GM21619 (cell line): ENCODE measurements around the gene GRIA3.
A peak's percentile ranks its signal among the peaks of the same experiment; 100 is the strongest.
"Not testable (repeated sequence)": the region's sequence is repeated elsewhere in the genome, so short reads cannot be mapped to it uniquely, and the experiment has no call there.

Source experiments
- ATAC-seq: cut with Tn5 transposase; IDR thresholded peaks from one replicate; pipeline ENCODE4 v1.9.1; 2021; ENCODE audit not compliant: unreplicated experiment

Gene GRIA3

DNA sequence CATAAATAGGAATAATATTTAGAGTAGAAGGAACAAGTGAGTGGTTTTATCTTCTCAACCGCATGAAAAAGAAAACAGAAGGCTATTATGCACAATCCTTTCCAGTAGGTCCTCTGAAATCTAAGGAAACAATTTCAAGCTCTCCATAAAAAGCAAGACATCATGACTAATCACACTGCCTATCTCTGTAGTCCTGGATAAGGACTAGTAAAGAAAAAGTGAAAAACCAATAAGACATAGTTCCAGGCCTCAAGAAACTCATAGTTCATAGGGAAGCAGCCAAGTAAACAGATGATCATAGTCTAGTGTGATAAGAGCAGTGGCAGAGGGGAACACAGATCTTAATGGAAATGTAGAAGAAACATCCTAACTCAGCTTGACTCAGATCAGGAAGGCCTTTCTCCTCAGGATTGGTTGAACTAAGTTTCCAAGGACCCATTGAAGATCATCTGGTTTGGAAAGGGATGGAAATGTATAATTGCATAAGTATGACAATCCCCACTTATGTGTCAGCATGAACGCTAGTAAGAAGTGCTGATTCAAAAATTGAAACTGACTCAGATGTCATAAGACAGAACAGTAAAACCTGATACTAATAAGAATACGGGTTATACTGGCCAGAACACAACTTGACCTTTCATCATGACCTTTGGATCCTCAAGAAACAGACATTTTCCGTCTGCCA is 155.3 kb downstream of the GRIA3 start:
- ATAC-seq, result peak; percentile 66

DNA sequence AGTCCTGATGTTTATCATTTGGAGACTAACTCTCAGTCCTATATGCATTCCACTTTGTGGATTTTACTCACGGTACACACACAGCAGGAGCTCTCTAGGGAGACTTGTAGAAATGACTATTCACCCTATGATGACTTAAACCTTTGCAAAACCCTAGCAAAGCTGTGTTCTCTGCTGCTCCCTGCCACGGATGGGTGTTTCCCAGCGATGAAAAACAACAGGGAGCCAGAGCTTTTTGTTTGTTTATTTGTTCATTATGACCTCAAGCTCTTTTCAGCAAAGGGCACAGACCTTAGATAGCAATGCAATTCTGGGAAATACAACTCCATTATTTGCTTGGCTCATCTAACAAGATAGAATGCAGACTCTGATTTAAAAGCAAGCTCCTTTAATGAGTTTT is 156.6 kb downstream of the GRIA3 start:
- ATAC-seq, result no peak

DNA sequence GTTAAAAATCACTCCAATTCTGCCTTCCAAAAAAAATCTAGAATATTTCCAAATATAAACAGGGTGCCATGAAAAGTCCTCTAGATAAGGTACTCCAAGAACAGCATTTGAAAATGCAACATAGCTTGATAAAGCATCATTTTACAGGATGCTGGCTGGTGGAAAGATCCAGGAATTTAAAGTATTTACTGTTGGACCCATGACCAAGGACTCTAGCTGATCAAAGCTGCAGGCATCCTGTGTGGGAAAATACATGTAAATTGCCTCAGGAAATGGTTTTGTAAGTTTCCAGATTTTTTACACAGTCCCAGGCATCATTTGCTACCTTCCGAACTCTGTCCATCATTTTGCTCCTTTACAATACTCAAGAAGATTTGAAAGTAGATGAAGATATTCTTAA is 164.4 kb downstream of the GRIA3 start:
- no peak for ATAC-seq

DNA sequence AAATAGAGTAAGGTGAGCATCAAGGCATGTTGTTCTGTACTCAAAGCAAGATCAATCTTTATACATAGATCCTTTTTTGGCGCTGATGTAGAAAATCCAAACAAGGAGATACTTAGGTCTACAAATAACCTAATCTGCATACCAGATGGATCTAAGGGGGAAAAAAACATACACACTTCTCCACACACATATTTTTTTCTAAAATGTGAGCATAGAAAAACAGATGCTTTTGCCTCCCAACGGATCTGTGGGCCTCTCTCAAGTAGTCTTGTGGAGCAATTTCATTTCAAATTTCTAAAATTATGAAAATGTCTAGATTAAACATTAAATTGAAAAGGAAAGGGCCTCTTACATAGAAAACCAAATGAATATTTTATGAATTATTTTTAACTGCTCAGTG is 166.1 kb downstream of the GRIA3 start:
- no peak for ATAC-seq

DNA sequence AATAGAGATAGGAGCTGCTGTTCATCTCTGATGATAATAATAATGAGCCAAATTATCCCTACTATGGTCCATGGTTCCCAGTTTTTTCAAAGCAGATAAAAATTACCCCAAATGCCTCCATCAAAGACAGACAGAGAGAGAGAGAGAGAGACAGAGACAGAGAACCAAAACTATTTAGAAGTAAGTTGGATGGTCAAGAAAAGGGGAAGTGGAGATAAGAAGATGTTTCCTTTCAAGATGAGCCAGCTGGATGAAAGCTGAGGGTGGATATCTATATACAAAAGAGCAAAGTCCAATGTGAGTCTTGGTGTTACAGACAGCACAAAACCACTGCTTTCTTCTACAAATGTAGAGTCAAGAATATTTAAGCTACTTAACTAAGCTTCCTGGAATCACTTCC is 173.9 kb downstream of the GRIA3 start:
- peak; percentile 96 for ATAC-seq

DNA sequence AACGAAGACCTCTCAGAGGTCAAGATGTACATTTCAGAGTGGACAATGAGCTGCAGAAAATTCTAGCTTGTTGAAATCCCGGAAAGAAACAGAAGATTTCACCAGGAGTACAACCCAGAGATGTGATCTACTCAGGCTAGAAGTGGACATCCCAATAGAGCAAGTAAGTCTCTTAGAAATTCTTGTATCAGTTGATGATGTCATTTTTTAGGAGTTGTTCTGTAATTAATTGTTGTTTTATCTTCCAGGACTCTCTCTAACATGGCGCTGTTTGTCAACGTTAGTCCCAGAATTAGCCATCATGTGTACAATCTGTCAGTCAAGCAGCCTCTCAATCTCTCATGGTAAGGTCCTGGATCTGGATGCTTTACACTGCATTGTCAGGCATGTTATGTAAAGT is 174.4 kb downstream of the GRIA3 start:
- ATAC-seq, result no peak

DNA sequence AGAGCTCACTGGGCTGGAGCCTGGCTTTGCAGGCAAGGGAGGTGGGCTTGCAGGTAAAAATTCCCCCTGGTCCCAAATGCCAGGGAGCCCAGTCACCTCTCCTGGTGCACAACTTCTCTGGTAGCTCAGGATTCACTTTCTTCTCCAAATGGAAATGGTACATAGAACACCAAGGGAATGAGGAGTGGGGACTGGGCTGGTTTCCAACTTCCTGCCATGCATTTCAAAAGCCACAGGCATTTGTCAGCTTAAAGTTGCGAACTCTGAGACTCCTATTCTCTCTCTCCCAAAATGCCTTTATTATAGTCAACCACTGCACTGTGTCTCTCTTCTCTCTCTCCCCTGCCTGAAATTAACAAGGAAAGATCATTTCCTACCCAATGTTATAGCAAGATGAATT is 177.3 kb downstream of the GRIA3 start:
- no peak for ATAC-seq

DNA sequence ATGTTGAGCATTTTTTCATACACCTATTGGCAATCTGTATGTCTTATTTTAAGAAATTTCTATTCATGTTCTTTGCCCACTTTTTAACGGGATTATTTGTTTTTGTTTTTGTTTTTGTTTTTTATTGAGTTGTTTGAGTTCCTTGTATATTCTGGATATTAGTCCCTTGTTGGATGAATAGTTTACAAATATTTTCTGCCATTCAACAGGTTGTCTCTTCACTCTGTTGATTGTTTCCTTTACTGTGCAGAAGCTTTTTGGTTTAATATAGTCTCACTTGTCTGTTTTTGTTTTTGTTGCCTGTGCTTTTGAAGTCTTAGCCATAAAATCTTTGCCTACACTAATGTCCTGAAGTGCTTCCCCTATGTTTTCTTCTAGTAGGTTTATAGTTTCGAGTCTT is 202.1 kb downstream of the GRIA3 start:
- not testable (repeated sequence) for ATAC-seq

DNA sequence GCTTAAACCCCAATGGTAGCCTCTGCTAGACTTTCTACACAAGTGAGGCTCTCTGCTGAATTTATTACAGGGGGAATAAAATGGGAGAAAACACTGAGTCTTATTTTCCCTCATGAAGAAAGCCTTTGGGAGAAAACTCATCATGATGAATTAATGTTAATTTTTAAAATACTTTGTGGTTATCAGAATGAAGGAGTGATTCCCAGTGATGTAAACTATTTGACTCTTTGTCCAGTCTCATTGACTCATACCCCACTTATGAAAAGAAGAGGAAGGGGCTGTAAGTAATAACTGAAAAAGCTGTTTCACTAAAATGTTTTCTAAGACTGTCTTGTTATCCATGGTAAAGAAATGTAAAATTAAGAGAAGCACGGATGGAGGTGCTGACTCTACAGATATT is 208.8 kb downstream of the GRIA3 start:
- ATAC-seq, result no peak

DNA sequence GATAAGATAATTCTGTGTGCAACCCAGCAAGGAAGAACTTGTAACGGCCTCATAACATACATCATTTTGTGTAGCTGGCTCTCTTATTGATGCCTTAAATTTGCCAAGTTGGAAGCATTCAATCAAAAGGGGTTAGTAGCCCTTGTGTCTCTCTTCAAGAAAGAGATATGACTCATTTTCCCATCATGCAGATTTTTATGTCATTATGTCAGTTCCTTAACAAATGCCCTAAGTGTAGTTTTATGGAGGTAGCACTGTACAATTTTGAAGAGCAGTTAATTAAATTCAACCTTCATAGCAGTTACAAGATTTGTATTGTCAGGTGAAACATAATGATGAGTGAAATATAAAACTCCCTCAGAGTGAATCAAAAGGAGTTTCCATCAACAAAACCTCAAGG is 215.6 kb downstream of the GRIA3 start:
- ATAC-seq, result no peak

DNA sequence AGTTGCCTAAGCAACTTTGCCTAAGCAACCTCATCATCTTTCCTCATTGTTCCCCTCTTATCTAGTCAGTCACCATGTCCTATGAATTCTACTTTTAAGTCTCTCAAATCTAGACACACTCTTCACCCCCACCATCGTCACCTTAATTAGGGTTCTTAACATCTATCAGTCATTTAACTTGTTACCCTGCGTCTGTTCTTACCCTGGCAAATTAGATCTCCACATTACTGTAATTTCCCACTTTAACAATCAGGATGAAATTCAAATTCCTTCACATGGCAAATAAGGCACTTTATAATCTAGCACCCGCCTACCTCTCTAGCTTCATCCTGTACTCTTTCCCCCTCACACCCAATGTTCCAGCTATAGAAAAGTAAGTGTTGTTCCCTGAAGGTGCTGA is 221.2 kb downstream of the GRIA3 start:
- no peak for ATAC-seq

DNA sequence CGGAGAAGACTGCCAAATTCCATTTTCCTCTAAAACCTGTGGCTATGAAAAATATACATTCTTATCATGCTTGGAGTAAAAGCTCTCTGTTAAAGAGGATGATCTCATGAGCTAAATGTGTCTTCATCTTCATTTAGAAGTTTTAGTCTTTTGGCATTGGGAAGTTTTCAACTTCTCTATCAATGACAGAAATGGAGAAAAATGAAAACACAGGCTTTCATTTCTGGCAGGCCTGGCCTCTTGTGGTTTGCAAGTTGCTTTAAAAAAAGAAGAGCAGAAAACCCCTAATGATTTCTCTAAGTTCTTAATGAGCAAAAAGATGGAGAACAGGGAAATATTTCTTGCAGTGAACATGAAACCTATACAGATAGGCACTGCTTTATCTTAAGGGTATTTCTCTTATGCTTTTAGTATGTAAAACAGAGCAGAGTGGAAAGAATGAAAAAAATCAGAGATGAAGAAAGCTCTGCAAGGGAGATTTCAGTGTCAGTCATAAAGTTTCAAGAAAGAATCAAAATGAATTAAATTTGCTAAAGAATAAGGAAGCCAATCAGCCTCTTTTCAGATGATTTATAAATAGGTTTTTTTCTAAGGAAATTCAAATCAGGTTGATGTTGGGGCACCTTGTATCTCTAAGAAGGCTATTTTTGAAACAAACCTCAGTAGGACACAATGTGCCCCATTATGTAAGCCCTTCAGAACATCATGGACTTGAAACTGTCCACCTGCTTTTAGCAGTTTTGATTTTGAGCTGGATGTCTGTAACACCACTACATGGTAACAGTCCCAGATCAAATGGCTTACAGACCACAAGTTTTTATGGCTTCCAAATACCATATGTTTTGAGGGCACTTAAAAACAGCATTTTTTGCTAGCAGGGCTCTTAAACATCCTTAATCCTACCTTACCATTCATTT is 225.0 kb downstream of the GRIA3 start:
- peak; percentile 38 for ATAC-seq

DNA sequence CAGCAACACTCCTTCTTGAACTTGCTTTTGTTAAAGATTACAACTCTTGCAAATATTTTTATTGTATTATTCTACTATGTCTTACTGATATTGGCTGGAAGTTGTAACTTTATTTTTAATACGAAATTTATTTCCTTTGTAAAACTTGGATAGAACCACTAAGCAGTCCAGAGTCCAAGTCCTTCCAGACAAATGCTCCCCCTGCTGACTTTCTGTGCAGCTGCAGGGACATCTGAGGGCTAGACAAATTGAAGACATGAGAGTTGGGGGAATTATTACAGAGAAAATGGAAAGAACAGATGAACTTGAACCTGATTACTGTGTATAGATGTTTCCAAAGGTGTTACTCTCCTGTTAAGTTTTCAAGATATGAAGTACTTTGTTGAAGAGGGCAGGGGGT is 238.8 kb downstream of the GRIA3 start:
- no peak for ATAC-seq

DNA sequence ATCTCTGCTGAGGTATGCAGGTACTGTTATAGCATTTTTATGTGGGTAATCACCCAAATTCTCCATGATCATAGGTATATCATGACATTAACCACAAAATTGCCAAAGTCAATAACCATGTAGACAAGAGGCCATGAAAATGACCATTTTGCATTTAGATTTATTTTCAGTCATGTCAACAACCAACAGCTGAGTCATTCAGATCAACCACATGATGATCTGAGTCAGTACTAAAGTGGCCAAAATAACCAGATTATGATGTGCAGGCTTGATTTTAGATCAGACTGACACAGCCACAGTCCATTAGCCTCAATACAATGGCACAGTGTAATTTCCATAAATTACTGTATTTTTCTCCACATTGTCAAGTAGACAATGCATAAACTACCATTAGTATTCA is 240.5 kb downstream of the GRIA3 start:
- ATAC-seq, result peak; percentile 98

DNA sequence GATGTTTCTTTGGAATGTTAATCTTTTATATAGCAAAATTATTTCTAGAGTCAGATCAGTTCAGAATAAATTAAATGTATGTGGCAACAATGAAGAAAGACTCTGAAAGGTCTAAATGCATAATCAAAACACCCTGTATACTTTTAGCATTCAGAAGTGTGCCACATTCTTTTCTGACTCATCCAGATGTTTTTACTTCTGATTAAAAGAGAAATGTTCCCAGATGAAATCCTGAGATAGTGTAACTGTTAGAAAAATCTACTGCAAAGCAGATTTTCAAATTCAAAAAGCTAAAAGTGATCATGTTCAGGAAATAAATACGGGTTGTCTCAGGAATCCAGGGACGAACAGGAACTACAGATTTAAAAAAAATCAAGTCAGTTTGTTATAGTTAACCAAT is 241.4 kb downstream of the GRIA3 start:
- no peak for ATAC-seq

DNA sequence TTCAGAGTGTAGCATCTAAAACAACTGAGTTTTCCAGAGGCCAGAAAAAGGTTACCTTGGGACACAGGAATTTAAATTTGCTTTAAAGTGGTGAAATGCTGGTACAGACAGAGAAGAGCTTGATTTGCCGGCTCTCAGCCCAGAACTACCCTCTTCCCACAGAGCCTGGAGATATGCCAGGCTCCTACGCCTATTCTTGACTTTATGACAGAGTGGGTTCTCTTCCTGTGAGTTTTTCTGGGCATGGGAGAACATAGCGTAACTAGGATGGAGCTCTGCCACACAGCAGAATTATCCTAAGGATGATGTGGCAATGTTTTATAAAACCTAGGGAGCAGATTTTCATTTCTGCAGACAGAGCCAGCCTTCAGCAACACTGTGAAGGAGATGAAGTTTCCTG is 241.8 kb downstream of the GRIA3 start:
- no peak for ATAC-seq

DNA sequence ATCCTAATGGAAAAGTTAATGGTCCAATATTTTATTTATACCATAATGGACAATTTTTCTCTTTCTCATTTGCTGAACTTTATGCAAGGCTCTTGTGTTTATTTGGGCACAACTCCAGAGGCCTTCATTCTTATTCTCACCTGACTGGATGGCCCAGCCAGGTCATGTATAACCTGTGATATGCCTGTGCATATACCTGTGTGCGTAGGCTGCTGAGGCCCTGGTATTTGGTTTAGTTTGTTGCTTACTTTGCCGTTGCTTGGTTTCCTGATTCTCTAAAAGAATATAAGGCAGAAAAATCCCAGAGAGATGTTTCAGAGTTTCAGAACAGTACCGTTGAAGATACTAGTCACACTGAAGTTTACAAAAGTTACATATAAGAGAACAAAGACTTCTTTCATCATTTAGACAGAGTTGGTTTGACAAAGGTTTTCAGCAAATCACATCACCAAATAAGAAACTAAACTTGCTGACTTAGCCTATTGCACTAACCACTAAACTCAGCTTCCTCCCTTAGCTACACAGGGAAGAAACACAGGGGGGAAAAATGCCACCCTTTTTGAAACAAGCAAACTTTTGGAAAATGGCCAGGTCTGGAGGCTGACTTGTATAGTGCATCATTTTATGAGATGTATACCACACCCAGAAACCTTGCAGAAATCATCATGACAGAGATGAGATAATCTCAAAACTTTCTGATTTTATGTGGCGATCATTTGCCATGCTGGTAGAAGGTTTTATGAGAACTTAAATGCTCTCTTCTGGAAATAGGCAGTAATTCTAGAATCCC is 248.5 kb downstream of the GRIA3 start:
- no peak for ATAC-seq

DNA sequence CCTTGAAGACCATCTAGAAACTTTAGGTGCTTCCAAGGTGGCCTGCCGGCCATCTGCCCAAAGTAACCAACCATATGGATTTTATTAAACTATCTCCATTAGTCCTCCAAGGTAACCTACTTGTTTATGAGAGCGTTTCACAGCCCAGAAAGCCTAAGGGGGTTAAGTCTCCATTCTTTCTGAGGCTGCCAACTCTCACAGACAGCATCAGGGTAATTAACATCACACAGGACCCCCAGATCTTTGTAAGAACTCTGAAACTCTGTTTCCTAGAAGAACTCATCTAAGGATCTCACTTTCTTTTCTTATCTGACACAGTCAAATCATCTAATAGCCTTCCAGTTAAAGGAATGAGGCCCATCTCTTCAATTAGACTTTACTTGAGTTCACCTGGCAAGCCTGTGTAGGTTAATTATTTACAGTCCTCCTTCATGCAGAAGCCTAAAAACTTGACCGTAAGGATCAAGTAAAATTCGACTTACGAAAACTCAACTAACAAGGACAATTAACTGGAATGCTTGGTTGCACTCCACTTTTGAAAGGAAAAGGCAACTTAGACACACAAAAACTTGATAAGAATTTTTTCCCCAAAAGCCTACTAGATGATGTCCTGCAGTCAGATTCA is 252.5 kb downstream of the GRIA3 start:
- ATAC-seq, result no peak

DNA sequence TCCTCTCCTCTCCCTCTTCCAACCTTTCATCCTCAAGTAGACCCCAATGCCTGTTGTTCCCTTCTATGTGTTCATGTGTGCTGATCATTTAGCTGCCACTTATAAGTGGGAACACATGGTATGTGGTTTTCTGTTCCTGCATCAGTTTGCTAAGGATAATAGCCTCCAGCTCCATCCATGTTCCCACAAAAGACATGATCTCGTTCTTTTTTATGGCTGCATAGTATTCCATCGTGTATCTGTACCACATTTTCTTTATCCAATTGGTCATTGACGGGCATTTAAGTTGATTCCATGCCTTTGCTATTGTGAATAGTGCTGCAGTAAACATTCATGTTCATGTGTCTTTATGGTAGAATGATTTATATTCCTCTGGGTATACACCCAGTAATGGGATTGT is 255.8 kb downstream of the GRIA3 start:
- not testable (repeated sequence) for ATAC-seq

DNA sequence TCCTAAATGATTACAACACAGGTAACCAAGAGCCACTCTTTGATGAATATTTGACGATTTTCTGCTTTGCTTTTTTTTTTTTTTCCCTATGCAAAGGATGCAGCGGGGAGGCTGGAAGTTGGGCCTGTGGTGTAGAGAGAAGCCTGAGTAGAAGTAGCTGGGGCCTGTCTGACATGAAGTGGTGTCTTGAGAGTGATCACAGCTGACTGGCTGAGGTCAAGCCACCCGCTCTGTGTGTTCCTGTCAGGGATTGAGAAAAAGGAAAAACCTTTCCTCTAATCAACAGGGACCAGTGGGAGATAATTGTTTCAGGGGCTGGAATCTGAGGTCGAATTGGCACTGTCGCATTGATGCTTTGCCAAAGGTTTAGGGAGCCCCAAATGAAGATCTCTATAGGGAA is 258.7 kb downstream of the GRIA3 start:
- no peak for ATAC-seq

DNA sequence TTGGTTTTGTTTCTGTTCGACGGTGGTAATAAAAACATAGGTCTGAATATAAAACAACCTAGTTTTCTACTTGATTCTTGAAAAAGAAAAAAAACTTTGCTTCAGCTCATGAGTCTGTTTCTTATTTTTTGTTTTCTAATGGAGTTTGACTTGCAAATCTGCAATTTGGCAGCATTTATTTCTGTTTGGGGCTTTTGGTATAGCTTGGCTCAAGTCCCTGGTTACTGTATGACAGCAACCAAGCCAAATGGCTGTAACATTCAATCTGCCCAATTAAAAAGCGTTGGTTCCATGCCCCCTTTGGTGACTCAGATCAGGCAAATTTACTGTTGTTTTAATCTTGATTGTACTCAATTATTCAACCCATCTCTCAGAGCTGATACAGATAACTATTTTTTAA is 263.4 kb downstream of the GRIA3 start:
- no peak for ATAC-seq
